ENCODE results near the gene NCF4.

GRCh38 chr22:36904260-36904880, 43.6 kb downstream of the NCF4 start:
- TF ChIP-seq CTCF (IDR thresholded peaks at IDR 0.05) (peak; percentile 27), ZFX (IDR thresholded peaks at IDR 0.05; ENCODE audit: borderline replicate concordance) (no peak)

Data from 22Rv1 (cell line).